Sigmoid colon (tissue), 4 donors: ENCODE measurements around the gene FNDC3A.

Experiments used
- EP300 ChIP-seq, 4 donors: sonication (generic); formaldehyde crosslinking; IDR thresholded peaks; one replicate each; pipeline ENCODE4 v1.6.1; 2017; ENCODE audit warnings: antibody characterized with exemption in 4 of 4
- POLR2A ChIP-seq, 2 donors: fragments of 450-650 bp; IDR thresholded peaks; one replicate each; pipeline ENCODE4 v1.6.1; 2016; ENCODE audit warnings: antibody characterized with exemption in 2 of 2, mild to moderate bottlenecking in 2 of 2, moderate library complexity in 2 of 2
- POLR2AphosphoS5 ChIP-seq, 4 donors: sonication (generic); formaldehyde crosslinking; IDR thresholded peaks; one replicate each; pipeline ENCODE4 v1.6.1; 2017; ENCODE audit warnings: antibody characterized with exemption in 4 of 4
- TF ChIP-seq, protein P1 (sequence below), 4 experiments: fragments of 450-650 bp in 3 of 4; fragments of 200-600 bp in 1 of 4; IDR thresholded peaks; one replicate each; pipeline ENCODE4 v1.5.1; 2016 to 2019; ENCODE audit warnings: antibody characterized with exemption in 4 of 4, mild to moderate bottlenecking in 3 of 4, moderate library complexity in 2 of 4

DNA sequence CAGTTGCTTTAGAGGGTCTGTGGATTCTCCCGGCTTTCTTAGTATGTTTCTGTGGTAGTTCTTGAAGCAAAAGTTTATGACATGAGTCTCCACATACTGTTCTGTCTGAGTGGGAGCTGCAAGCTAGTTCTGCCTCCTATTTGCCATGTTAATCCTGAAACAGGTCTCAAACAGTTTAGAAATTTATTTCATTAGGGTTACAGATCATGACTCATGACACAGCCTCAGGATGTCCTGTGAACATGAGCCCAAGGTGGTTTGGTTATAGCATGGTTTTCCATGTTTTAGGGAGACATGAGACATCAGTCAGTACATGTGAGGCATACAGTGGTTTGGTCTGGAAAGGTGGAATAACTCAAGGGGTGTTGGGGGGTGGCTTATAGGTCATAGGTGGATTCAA, 77.5 kb downstream of the FNDC3A start:
- TF ChIP-seq POLR2AphosphoS5 (IDR thresholded peaks at IDR 0.05) = no peak
- TF ChIP-seq, protein P1, sequence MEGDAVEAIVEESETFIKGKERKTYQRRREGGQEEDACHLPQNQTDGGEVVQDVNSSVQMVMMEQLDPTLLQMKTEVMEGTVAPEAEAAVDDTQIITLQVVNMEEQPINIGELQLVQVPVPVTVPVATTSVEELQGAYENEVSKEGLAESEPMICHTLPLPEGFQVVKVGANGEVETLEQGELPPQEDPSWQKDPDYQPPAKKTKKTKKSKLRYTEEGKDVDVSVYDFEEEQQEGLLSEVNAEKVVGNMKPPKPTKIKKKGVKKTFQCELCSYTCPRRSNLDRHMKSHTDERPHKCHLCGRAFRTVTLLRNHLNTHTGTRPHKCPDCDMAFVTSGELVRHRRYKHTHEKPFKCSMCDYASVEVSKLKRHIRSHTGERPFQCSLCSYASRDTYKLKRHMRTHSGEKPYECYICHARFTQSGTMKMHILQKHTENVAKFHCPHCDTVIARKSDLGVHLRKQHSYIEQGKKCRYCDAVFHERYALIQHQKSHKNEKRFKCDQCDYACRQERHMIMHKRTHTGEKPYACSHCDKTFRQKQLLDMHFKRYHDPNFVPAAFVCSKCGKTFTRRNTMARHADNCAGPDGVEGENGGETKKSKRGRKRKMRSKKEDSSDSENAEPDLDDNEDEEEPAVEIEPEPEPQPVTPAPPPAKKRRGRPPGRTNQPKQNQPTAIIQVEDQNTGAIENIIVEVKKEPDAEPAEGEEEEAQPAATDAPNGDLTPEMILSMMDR (IDR thresholded peaks at IDR 0.05) = no peak
- TF ChIP-seq POLR2A (IDR thresholded peaks at IDR 0.05) = no peak
- no peak for TF ChIP-seq EP300 (IDR thresholded peaks at IDR 0.05)
